ENCODE results near the gene GABBR1.

GABBR1 gene

GRCh38 chr6:29617782-29618554 is 15.0 kb downstream of the GABBR1 start:
- no peak for DNase-seq

- no peak for DNase-seq
Measured at GRCh38 chr6:29611426-29611825, 21.6 kb downstream of the GABBR1 start.

- DNase-seq, result no peak
Measured at GRCh38 chr6:29610540-29610939, 22.4 kb downstream of the GABBR1 start.

GRCh38 chr6:29608131-29608530 is 24.9 kb downstream of the GABBR1 start:
- no peak for DNase-seq

GRCh38 chr6:29603930-29604329 is 29.1 kb downstream of the GABBR1 start:
- peak; percentile 40 for DNase-seq

- no peak for DNase-seq
Measured at GRCh38 chr6:29603456-29603855, 29.5 kb downstream of the GABBR1 start.

- no peak for DNase-seq
Measured at GRCh38 chr6:29602564-29603361, 30.2 kb downstream of the GABBR1 start.

GRCh38 chr6:29598172-29598747 is 34.7 kb downstream of the GABBR1 start:
- DNase-seq, result no peak

- no peak for DNase-seq
Measured at GRCh38 chr6:29597184-29597583, 35.8 kb downstream of the GABBR1 start.

- DNase-seq, result no peak
Measured at GRCh38 chr6:29596381-29596900, 36.5 kb downstream of the GABBR1 start.

GRCh38 chr6:29593199-29593855 is 39.7 kb downstream of the GABBR1 start:
- no peak for DNase-seq

GRCh38 chr6:29591677-29592076 is 41.3 kb downstream of the GABBR1 start:
- DNase-seq, result no peak

- DNase-seq, result no peak
Measured at GRCh38 chr6:29590218-29590808, 42.7 kb downstream of the GABBR1 start.

- DNase-seq, result peak; percentile 36
Measured at GRCh38 chr6:29589423-29590048, 43.4 kb downstream of the GABBR1 start.

GRCh38 chr6:29584821-29585220 is 48.2 kb downstream of the GABBR1 start, which contains the start of gene OR2H2:
Gene OR2H2, plus strand, starts transcription at chr6:29585121. Its CDS starts 2,824 bp downstream, at chr6:29587945.
- no peak for DNase-seq

GRCh38 chr6:29577544-29577943 is 55.4 kb downstream of the GABBR1 start:
- DNase-seq, result no peak

GRCh38 chr6:29576056-29576455 is 56.9 kb downstream of the GABBR1 start:
- no peak for DNase-seq

GRCh38 chr6:29567991-29568390 is 65.0 kb downstream of the GABBR1 start:
- no peak for DNase-seq

GRCh38 chr6:29567541-29567940 is 65.4 kb downstream of the GABBR1 start:
- no peak for DNase-seq

- no peak for DNase-seq
Measured at GRCh38 chr6:29566856-29567255, 66.1 kb downstream of the GABBR1 start.

GRCh38 chr6:29564875-29565274 is 68.1 kb downstream of the GABBR1 start:
- no peak for DNase-seq

GRCh38 chr6:29563435-29563965 is 69.5 kb downstream of the GABBR1 start:
- no peak for DNase-seq

Data from right hindlimb (tissue), 1 donor.